Astrocyte (in vitro differentiated cells and primary cell): ENCODE data around the gene ADH7. TPM values are rescaled to one million over a fixed set of nuclear protein-coding genes. Genes with fewer than 3 reads are reported as not detected.
A peak's percentile ranks its signal among the peaks of the same experiment; 100 is the strongest.

Experiments used
- DNase-seq: peaks from one replicate; pipeline ENCODE4 v3.0.0-alpha.2; 2010; ENCODE audit warnings: low read depth
- FAIRE-seq: peaks from 2 replicates; lab custom pipeline; 2011; peaks lifted over from hg19 to GRCh38; lab: Jason Lieb, UNC
- H2AFZ ChIP-seq: 2 replicates; pipeline ENCODE4 v1.6.0; 2012; ENCODE audit warnings: low read depth, low read length, inconsistent platforms
- H3K27ac ChIP-seq: 2 replicates; pipeline ENCODE4 v1.5.1; 2011; ENCODE audit warnings: low read depth, low read length, inconsistent platforms
- H3K27me3 ChIP-seq: 2 replicates; pipeline ENCODE4 v1.6.0; 2011; ENCODE audit warnings: low read length, inconsistent platforms; ENCODE audit not compliant: insufficient read depth
- H3K36me3 ChIP-seq: 2 replicates; pipeline ENCODE4 v1.5.1; 2011; ENCODE audit warnings: low read length, inconsistent platforms; ENCODE audit not compliant: insufficient read depth
- H3K4me1 ChIP-seq: 2 replicates; pipeline ENCODE4 v1.5.1; 2011; ENCODE audit warnings: low read length, inconsistent platforms; ENCODE audit not compliant: insufficient read depth
- H3K4me2 ChIP-seq: 2 replicates; pipeline ENCODE4 v1.6.0; 2012; ENCODE audit warnings: low read length, inconsistent platforms
- H3K4me3 ChIP-seq: 2 replicates; pipeline ENCODE4 v1.5.1; 2011; ENCODE audit warnings: low read depth, mild to moderate bottlenecking, low read length, inconsistent platforms; ENCODE audit not compliant: insufficient read depth
- H3K79me2 ChIP-seq: 2 replicates; pipeline ENCODE4 v1.6.0; 2012; ENCODE audit warnings: mild to moderate bottlenecking, low read length, inconsistent platforms; ENCODE audit not compliant: insufficient read depth
- H3K9ac ChIP-seq: 2 replicates; pipeline ENCODE4 v1.6.0; 2012; ENCODE audit warnings: mild to moderate bottlenecking, low read length, inconsistent platforms
- H3K9me3 ChIP-seq: 2 replicates; pipeline ENCODE4 v1.5.1; 2012; ENCODE audit warnings: low read depth, mild to moderate bottlenecking, low read length, inconsistent platforms; ENCODE audit not compliant: insufficient read depth
- H4K20me1 ChIP-seq: 2 replicates; pipeline ENCODE4 v1.6.0; 2012; ENCODE audit warnings: low read length, inconsistent platforms; ENCODE audit not compliant: insufficient read depth
- H3K27ac Mint-ChIP-seq: one replicate; pipeline ENCODE4 v1.8.0; 2021; ENCODE audit warnings: mild to moderate bottlenecking, mixed read lengths; ENCODE audit not compliant: unreplicated experiment
- H3K27me3 Mint-ChIP-seq: one replicate; pipeline ENCODE4 v1.8.0; 2021; ENCODE audit warnings: low read depth, mixed read lengths; ENCODE audit not compliant: unreplicated experiment
- H3K36me3 Mint-ChIP-seq: one replicate; pipeline ENCODE4 v1.8.0; 2021; ENCODE audit warnings: low read depth, mixed read lengths; ENCODE audit not compliant: unreplicated experiment
- H3K4me1 Mint-ChIP-seq: one replicate; pipeline ENCODE4 v1.8.0; 2021; ENCODE audit warnings: low read depth, mixed read lengths; ENCODE audit not compliant: unreplicated experiment
- H3K4me3 Mint-ChIP-seq: one replicate; pipeline ENCODE4 v1.8.0; 2021; ENCODE audit warnings: mild to moderate bottlenecking, moderate library complexity, mixed read lengths; ENCODE audit not compliant: unreplicated experiment
- H3K9me3 Mint-ChIP-seq: one replicate; pipeline ENCODE4 v1.8.0; 2021; ENCODE audit warnings: mild to moderate bottlenecking, mixed read lengths; ENCODE audit not compliant: unreplicated experiment
- CTCF ChIP-seq: IDR thresholded peaks from 2 replicates; pipeline ENCODE4 v1.5.1; 2011; ENCODE audit warnings: low read depth, mild to moderate bottlenecking, inconsistent platforms, low read length, moderate library complexity; ENCODE audit not compliant: insufficient read depth
- EZH2 ChIP-seq: IDR thresholded peaks from 2 replicates; pipeline ENCODE4 v1.6.1; 2012; ENCODE audit warnings: mild to moderate bottlenecking, low read length, inconsistent platforms; ENCODE audit not compliant: insufficient read depth
- total RNA-seq: library from RNA; stranded (reverse); gene quantifications from 2 replicates; pipeline ENCODE4 v1.2.1, GENCODE V29; 2021

Gene ADH7
- total RNA-seq, 1 donor from 2014 or later, result not detected

DNA sequence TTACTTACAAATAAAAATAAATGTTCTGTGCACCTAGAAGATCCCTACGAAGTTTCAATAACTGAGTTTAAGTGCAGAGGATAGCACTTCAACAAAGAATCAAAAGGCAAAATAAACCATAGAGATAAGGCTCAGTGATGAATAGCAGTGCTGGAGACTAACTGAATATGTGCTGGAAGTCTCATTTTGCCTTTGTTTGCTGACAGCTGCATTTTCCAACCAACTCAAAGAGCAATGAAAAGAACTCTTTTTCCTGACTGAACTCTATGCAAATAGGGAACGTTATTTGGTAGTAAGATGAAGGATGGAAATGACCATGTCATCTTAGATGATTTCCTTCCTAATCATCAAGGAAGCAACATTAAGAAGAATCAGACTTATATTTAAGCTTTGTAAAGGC, 32.7 kb upstream of the ADH7 start:
- Histone ChIP-seq H3K27ac (no peak overlapping the region), H3K4me3 (no peak overlapping the region), H3K27me3 (no peaks in the 10 kb centered on the region), H3K36me3 (no peaks in the 10 kb centered on the region), H4K20me1 (no peaks in the 10 kb centered on the region), H3K4me1 (no peaks in the 10 kb centered on the region), H3K9me3 (no peaks in the 10 kb centered on the region), H2AFZ (no peak overlapping the region), H3K79me2 (no peaks in the 10 kb centered on the region), H3K4me2 (no peak overlapping the region), H3K9ac (no peak overlapping the region)
- Mint-ChIP-seq H3K9me3 (no peaks in the 10 kb centered on the region), H3K36me3 (no peaks in the 10 kb centered on the region), H3K27ac (peak overlapping the region; percentile 81), H3K27me3 (no peaks in the 10 kb centered on the region), H3K4me1 (peaks cover 8% of the 10 kb centered on the region), H3K4me3 (no peak overlapping the region)
- FAIRE-seq, result no peak
- DNase-seq, result no peak
- TF ChIP-seq CTCF (no peak), EZH2 (no peak)

GRCh38 chr4:99463566-99463965, 28.4 kb upstream of the ADH7 start:
- no peaks in the 10 kb centered on the region for H3K4me1 ChIP-seq
- no peak for TF ChIP-seq EZH2
- TF ChIP-seq CTCF, result no peak
- no peak overlapping the region for H3K27ac ChIP-seq

GRCh38 chr4:99462875-99463464, 27.8 kb upstream of the ADH7 start:
- H3K4me1 Mint-ChIP-seq, result peaks cover 9% of the 10 kb centered on the region
- no peaks in the 10 kb centered on the region for H4K20me1 ChIP-seq
- H3K27ac Mint-ChIP-seq, result no peak overlapping the region
- H3K9me3 ChIP-seq, result no peaks in the 10 kb centered on the region
- H3K36me3 ChIP-seq, result no peaks in the 10 kb centered on the region
- no peak overlapping the region for H3K9ac ChIP-seq
- H2AFZ ChIP-seq, result no peak overlapping the region
- H3K4me3 ChIP-seq, result no peak overlapping the region
- no peaks in the 10 kb centered on the region for H3K27me3 ChIP-seq
- no peaks in the 10 kb centered on the region for H3K27me3 Mint-ChIP-seq
- no peaks in the 10 kb centered on the region for H3K36me3 Mint-ChIP-seq
- H3K4me1 ChIP-seq, result no peaks in the 10 kb centered on the region
- H3K4me3 Mint-ChIP-seq, result no peak overlapping the region
- peak; percentile 39 for DNase-seq
- H3K27ac ChIP-seq, result no peak overlapping the region
- no peaks in the 10 kb centered on the region for H3K9me3 Mint-ChIP-seq
- FAIRE-seq, result peak; percentile 45
- H3K79me2 ChIP-seq, result no peaks in the 10 kb centered on the region
- peak; percentile 87 for TF ChIP-seq CTCF
- no peak for TF ChIP-seq EZH2
- H3K4me2 ChIP-seq, result no peak overlapping the region

More at GRCh38 chr4:99463566-99463965, 28.4 kb upstream of the ADH7 start:
- Histone ChIP-seq H4K20me1 (no peaks in the 10 kb centered on the region), H3K9ac (no peak overlapping the region), H3K36me3 (no peaks in the 10 kb centered on the region), H3K79me2 (no peaks in the 10 kb centered on the region), H3K4me2 (no peak overlapping the region), H3K9me3 (no peaks in the 10 kb centered on the region), H2AFZ (no peak overlapping the region), H3K4me3 (no peak overlapping the region), H3K27me3 (no peaks in the 10 kb centered on the region)
- no peak for DNase-seq
- no peak overlapping the region for H3K27ac Mint-ChIP-seq
- no peaks in the 10 kb centered on the region for H3K36me3 Mint-ChIP-seq
- no peaks in the 10 kb centered on the region for H3K9me3 Mint-ChIP-seq
- peaks cover 12% of the 10 kb centered on the region for H3K4me1 Mint-ChIP-seq
- H3K4me3 Mint-ChIP-seq, result no peak overlapping the region
- FAIRE-seq, result no peak
- H3K27me3 Mint-ChIP-seq, result no peaks in the 10 kb centered on the region
